HG02885 (cell line): ENCODE results near the gene OCSTAMP.

ENCODE experiments used
- ATAC-seq: cut with Tn5 transposase; IDR thresholded peaks from one replicate; pipeline ENCODE4 v1.9.1; 2021; ENCODE audit warnings: mild to moderate bottlenecking; ENCODE audit not compliant: unreplicated experiment, poor library complexity

OCSTAMP gene, protein sequence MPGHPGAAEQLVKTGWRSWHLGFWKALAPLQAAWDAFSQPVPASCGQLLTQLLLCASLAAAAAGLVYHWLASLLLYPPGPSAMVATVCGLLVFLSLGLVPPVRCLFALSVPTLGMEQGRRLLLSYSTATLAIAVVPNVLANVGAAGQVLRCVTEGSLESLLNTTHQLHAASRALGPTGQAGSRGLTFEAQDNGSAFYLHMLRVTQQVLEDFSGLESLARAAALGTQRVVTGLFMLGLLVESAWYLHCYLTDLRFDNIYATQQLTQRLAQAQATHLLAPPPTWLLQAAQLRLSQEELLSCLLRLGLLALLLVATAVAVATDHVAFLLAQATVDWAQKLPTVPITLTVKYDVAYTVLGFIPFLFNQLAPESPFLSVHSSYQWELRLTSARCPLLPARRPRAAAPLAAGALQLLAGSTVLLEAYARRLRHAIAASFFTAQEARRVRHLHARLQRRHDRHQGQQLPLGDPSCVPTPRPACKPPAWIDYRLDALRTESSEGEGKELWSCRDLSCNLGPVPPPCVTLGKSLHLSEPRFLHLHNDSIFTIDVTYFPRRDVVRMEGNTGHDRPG

DNA sequence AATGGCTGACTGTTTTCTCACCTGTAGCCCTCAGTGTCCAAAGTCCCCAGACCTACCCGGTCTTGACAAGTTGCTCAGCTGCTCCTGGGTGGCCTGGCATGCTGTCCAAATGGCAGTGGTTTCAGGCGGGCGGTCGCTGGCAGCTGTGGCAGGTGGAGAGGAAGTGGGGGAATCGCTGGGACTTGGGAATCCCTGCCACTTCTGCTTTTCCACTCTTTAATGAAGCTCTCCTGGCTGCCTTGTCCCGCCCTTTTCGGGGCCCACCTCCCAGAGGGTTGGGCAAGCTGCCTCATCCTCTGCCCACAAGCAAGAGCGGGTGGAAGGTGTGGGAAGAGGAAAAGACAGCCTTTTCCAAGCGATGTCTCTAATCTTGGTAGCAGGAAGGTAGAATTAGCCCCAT lies at the start of gene OCSTAMP:
Gene OCSTAMP, minus strand, starts transcription at position 194 of the 400 bp plus-strand sequence. Its CDS starts 94 bp downstream, at position 100.
- ATAC-seq, result no peak

DNA sequence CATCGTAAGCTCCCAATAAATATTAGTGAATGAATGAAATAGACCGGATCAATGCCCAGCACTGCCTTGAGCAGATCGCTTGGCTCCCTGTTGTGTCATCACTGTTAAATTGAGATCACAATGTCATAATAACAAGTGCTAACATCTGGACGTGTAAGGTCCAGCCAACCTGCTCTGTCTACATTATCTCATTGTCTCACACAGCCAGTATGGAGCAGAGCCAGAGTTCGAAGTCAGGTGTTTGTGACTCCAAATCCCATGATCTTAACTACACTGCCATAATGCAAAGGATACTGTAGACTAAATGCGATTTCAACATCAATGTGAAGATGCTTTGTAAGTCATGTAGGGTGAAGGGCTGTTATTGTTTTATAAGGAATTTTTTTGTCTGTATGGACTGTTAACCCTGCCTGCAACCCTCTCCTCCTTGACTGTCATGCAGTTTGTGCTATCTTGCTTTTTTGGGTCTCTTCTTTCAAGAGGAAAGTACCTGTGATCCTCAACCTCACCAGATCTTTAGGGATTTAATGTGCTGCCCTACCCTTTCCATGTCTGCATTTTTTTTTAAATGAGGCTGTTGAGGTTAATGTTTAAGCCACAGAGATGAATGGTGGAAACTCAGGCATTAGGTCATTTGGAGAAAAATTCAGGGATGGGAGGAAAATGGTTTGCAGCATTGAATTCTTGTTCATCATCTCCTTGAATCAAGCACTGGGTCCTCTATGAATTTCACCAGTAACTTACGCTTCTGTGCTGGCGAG lies 49.0 kb upstream of the OCSTAMP start:
- ATAC-seq, result no peak

DNA sequence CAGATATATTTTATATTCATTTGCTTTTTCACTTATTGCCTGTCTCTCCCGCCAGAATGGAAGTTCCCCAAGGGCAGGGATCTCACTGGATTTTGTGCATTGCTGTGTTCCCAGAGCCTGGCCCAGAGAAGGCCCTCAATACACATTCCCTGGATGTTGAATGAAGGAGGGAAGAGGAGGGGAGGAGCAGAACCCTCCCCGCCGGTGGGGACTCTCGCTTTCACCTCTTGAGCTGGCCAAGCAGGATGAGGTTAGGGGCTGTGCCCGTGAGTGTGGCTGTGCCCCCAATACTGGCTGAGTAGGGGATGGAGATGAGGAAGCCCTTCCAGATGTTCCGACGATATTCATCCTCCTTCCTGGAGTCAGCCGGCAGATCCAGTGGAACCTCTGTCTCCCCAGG lies 45.5 kb upstream of the OCSTAMP start:
- ATAC-seq, result no peak

DNA sequence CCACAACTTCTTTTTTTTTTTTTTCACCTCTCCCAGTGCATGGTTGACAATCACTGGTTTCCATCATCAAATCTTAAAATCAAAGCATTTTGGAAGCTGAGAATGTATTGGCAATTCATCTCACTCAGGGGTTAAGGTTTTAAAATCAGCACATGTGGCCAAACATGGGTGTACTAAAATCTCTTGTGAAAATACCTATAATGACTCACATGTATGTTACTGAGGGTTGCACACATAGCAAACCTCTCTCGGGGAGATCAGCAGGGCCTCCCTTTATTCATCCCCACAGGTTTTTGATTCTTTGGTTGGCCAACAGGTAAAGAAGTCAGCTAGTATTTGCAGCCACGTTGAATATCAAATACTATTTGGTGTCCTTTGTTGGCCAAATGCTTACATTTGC lies 44.3 kb upstream of the OCSTAMP start:
- no peak for ATAC-seq

DNA sequence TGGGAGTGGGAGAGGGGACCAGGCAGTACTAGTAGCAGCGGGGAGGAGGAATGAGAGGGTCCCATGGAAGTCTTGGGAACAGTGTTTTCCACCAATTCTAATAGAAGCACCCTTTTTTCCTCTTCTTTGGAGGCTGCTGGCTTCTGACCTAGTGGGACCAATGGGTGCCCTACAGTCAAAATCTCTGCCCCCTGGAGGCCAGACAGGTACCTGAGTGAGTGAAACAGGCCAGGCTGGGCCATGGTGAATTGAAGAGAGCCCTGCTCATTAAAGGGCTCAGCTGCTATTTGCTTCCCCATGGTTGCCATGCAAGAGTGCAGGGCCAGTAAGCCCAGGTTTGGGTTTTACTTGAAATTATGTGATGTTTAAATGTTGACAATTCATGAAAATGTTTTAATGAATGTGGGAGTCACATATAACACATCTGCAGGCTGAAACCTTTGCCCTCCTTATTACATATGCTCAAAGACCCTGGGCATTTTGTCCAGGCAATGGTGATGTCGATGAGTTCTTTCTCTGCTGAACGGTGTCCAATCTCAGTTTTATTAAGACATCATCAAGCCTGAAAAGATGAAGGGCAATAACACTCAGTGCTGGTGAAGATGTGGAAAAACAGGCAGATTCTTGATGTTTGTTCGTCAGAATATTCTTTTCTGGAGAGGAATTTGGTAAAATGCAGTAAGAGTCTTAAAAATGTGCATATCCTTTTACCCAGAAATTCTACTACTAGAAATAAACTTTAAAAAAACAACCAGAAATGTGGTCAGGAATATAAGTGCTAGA lies 42.3 kb upstream of the OCSTAMP start:
- no peak for ATAC-seq

DNA sequence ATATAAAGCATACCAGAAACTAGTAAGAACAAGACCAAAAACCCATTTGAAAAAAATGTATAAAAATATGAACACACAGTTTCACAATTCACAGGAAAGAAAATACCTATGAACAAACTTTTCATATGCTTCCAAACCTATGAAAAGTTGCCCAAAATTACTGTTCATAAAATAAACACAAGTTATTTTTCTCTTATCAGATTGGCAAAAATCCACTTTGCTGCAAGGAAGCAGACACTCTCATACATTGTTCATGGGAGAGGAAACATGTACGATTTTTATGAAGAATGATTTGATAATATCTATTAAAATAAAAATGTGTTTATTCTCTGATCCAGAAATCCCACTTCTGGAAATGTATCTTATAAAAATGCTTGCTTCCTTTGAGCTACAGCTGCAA lies 40.0 kb upstream of the OCSTAMP start:
- no peak for ATAC-seq

DNA sequence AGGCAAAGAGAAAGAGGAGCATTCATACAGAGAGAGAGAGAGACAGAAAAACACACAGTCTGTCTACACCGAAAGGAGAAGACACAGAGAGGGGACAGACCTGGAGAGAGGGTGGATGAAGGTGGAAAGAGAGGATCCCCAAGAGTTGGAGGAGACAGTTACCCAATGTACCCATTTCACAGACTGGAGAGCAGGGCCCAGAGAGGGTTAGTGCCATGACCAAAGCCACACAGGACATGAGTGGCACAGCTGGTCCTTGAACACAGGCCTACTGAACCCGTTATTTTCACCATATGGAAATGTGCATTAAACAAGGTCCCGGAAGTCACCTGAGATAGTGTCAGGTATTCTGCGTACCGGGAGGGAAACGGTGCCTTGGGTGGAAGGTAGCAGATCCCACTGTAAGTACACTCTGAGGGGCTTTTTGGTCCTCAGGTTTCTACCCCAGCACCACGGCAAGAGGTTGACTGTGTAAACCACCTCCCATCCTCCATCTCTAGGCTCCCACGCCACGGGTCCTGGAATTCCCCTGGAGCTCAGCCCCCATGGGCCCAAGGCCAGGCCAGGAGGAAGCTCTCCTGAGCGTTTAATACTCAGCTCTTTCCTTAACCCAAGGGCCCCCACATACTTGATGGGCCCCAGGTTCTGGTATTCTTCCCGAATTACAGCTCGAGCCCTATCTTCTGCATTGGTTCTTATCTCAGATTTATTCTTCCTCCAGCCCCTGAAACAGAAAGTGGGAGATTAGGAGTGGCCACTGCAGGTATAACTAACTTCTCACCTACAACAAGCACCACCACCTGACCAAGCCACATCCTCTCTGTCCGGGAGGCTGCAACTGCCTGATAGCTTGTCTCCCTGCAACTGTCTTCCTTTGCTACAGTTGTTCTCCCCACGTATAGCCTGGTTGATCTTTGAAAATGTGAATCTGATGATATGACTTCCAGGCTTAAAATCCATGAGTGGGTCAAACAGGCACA lies 38.4 kb upstream of the OCSTAMP start:
- no peak for ATAC-seq

DNA sequence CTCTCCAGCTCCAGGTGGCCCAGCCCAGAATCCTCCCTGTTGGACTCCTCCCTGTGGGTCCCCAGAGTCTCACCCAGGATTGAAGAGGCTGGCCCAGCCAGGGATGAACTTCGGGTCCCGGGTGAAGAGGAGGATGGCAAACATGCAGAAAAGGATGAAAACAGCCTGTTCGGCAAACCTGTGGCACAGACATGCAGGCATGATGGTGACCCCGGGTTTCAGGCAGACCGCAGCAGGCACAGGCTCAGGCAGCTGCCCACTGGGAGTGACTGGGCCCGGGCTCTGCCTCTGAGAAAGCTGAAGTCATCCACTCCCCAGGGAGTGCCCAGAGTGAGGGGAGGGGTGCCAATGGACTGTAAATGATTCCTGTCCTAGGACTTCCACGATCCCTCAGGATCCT lies 37.5 kb upstream of the OCSTAMP start:
- no peak for ATAC-seq

DNA sequence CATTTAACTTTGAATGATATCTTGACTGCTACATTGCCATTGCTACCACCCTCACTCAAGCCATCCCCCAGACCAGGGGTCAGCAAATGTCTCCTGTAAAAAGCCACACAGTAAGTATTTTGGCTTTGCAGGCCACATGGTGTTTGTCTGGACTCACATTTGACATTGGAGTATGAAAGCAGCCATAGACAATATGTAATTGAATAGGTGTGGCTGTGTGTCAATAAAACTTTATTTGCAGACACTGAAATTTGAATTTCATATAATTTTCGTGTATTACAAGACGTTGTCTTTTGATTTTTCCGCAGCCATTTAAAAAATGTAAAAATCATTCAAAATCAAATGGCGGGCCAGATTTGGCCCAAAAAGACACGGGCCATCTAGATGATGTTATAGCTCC lies 36.3 kb upstream of the OCSTAMP start:
- no peak for ATAC-seq

DNA sequence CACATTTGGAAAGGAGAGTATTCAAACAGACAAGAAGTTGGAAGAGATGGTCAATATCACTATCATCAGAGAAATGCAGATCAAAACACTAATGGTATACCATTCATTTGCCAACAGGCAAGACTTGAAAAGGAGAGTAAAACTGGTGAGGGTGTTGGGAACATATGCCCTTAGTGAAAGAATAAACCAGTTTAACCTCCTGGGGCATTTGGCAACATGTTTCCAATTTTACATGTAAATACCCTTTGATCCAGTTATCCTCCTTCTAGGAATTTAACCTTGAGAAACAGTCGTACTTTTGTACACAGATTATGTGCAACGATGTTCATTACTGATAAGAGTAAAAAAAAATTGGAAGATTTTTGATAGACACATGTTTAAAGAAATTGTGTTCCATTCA lies 34.1 kb upstream of the OCSTAMP start:
- ATAC-seq, result no peak

DNA sequence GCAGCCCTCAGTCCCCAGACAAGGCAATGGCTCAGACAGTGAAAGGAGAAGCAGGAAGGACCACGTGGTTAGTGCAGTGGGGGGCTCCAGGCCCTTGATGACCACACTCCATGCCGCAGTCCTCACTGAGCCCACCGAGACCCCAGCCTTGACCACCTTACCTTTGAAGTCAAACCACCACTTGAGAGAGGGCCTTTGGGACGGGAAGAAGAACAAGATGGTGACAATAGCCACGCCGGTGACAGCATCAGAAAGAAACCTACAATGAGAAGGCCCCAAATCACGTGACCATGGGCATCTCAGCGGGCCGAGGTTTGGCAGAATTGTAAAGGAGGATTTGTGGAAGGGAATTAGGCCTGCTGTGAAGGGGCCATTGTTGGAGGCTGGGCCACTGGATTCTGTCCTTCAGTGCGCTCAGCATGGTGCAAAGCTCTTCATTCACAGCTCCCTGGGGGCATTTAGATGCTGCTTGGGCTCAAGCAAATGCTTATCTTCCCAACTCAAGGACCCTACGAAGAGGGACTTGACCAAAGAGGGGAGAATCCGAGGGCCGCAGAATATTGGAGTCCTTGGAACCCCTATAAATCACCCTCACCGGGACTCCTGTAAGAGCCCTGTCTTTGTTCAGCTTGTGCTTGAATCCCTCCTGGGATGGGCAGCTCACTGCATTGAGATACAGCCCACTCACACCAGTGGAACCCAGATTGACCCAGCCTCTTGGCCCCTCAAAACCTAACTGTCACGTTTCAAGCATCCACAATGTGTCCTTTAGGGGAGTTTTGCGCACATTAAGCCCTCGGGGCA lies 33.2 kb upstream of the OCSTAMP start:
- ATAC-seq, result no peak

DNA sequence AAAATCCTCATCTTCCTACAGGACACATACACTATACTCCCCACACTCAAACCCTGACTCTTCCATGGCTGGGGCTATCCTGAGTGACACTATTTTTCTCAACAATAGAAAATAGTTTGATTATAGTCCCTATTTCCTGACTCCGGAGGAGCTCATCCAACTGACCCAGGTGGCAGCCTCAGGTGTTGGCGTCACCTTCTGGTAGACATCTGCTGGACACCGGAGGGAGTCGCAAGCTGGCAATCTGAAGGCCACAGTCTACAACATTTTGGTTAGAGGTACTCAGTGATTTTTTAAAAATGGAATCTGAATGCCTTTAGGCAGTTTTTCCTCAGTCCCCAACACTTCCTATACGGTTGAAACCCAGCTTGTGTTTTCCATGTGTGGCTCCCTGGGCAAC lies 32.2 kb upstream of the OCSTAMP start:
- no peak for ATAC-seq

DNA sequence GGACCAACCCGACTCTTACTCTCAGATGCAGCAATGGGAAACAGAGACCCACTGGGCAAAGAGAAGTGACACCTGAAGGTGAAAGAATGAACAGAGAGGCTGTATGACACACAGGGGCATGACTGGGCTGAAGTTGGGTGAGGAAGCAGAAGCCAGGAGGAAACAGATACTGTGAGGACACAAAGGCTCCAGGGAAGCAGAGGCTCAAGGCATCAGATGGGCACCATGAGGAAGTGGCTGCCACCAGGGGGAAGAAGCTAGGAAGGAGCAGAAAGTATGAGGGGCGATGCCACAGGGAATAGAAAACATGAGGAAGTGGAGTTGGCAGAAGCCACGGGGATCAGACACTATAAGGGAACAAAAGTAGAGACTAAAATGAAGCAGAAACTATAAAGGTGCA lies 30.9 kb upstream of the OCSTAMP start:
- no peak for ATAC-seq

DNA sequence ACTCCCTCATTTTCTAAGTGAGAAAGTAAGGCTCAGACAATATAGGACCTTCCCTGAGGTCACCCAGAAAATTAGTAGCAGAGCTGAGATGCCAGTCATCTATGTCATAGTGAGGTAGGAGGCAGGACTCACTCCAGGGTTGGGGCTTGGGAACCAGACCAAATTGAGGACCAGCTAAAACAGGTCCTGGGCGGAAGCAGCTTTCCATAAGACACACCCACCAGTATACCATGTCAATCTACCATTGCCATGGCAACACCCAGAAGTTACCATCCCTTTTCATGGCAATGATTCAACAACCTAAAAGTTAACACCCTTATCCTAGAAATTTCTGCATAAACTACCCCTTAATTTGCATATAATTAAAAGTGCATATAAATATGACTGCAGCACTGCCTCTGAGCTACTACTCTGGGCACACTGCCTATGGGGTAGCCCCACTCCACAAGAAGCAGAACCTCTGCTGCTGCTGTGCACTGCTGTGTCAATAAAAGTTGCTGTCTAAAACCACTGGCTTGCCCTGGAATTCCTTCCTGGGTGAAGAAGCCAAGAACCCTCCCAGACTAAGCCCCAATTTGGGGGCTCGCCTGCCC lies 30.3 kb upstream of the OCSTAMP start:
- no peak for ATAC-seq

DNA sequence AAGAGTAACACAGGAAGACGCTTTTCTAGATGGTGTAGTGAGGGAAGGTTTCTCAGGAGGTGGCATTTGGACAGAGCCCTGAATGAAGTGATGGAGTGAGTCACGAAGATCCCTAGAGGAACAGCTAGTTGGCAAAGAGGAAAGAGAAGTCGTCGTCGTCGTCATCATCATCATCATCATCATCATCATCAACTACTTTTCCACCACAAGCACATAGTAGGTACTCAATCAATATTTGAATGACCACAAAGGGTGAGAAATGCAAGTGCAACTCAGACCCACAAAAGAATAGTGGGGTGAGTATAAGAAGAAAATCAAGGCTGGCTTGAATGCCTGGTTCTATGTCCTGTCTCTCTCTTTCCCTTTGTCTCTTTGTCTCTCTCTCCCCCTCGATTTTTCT lies 28.3 kb upstream of the OCSTAMP start:
- ATAC-seq, result no peak

DNA sequence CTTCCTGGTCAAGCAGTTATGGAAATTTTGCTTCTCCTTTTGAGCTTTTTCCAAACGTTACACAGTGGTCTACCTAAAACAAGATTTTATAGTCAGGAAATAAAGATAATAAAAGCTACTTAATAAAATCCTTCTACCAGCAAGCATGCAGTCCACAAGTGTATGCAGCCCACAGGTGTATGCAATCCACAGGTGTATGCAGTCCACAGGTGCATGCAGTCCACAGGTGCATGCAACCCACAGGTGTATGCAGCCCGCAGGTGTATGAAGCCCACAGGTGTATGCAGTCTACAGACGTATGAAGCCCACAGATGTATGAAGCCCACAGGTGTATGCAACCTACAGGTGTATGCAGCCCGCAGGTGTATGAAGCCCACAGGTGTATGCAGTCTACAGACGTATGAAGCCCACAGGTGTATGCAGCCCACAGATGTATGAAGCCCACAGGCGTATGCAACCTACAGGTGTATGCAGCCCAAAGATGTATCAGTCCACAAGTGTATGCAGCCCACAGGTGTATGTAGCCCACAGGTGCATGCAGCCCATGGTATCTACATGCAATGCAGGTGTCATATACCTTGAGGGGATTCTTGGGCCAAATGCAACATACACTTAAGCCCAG lies 26.4 kb upstream of the OCSTAMP start:
- ATAC-seq, result no peak

DNA sequence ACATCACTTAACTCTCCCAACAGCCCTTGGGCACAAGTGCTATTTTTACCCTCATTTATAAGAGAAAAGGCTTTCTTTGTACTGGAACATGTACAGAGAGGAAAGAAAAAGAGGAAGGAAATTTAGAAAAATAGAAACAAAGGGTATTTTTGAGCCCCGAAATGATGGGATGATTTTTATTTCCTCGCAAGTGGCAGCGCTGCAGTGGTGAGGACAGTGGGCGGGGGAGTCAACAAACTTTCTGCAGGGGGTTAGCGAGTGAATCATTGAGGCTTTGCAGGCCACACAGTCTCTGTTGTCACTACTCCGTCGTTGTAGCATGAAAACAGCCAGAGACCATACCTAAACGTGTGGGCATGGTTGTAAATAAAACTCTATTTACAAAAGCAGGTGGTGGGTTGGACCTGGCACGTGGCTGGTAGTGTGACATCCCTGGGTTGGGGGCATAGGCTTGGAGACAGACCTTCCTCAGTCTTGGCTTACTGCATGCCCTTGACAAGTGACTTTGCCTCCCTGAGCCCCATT lies 25.5 kb upstream of the OCSTAMP start:
- ATAC-seq, result no peak

DNA sequence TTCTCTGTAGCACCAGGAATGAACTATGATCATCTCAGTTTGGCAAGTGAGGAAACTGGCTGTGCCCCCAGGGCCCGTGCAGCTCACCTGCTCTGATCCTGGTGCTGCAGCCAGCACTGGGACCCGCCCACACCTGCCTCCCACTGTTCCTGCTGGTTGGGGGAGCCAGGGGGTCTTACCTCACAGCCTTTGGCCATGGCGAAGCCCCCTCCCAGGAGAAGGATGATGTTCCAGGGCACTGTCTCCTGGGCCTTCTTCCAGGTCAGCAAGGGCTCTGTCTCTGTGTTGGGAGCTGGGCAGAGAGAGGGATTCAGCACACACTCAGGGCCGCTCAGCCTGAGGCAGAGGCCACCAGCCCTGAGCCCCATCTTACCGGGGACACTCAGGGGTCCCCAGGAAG lies 24.9 kb upstream of the OCSTAMP start:
- ATAC-seq, result no peak
